Gastroesophageal sphincter (tissue), 4 donors: Measurements from ENCODE around the gene OBI1. TPM values are rescaled to one million over a fixed set of nuclear protein-coding genes. Genes with fewer than 3 reads are reported as not detected.
A peak's percentile ranks its signal among the peaks of the same experiment; 100 is the strongest.

Source experiments
- ATAC-seq: fragments of 150-250 bp; one replicate; pipeline ENCODE4 v1.9.1; 2016; ENCODE audit warnings: mild to moderate bottlenecking, moderate library complexity
- H3K27ac ChIP-seq, 4 donors: fragments of 200-600 bp; sonication (generic) in 3 of 4; 1 replicate in 3 of 4; 2 replicates in 1 of 4; pipeline ENCODE4 v1.5.1; 2016 to 2019
- H3K27me3 ChIP-seq: fragments of 200-600 bp; sonication (generic); one replicate; pipeline ENCODE4 v1.5.1; 2019
- H3K36me3 ChIP-seq, 2 donors: fragments of 200-600 bp; sonication (generic); one replicate each; pipeline ENCODE4 v1.5.1; 2019; ENCODE audit warnings: control low read depth in 1 of 2
- H3K4me1 ChIP-seq, 3 donors: fragments of 200-600 bp; sonication (generic); 1 replicate in 2 of 3; 2 replicates in 1 of 3; pipeline ENCODE4 v1.5.1; 2016 to 2019; ENCODE audit warnings: control low read depth in 2 of 3
- H3K4me3 ChIP-seq, 2 donors: fragments of 200-600 bp; sonication (generic); one replicate each; pipeline ENCODE4 v1.5.1; 2019; ENCODE audit warnings: mild to moderate bottlenecking in 1 of 2, moderate library complexity in 1 of 2
- H3K9me3 ChIP-seq, 3 donors: fragments of 200-600 bp; sonication (generic); one replicate each; pipeline ENCODE4 v1.5.1; 2017 to 2019; ENCODE audit warnings: control low read depth in 2 of 3
- EP300 ChIP-seq: sonication (generic); formaldehyde crosslinking; IDR thresholded peaks from one replicate; pipeline ENCODE4 v1.6.1; 2017; ENCODE audit warnings: antibody characterized with exemption, mild to moderate bottlenecking
- POLR2A ChIP-seq, 2 donors: fragments of 450-650 bp; IDR thresholded peaks; one replicate each; pipeline ENCODE4 v1.6.1; 2017; ENCODE audit warnings: antibody characterized with exemption in 2 of 2, mild to moderate bottlenecking in 2 of 2, moderate library complexity in 1 of 2
- POLR2AphosphoS5 ChIP-seq: sonication (generic); formaldehyde crosslinking; IDR thresholded peaks from one replicate; pipeline ENCODE4 v1.6.1; 2017; ENCODE audit warnings: antibody characterized with exemption
- WGBS, 2 donors: methylation state at CpG; one replicate each; pipeline ENCODE4 v1.1.5; 2018; ENCODE audit warnings: low coverage in 1 of 2; 5-methylcytosine and 5-hydroxymethylcytosine counted together
- total RNA-seq, 4 donors: library from RNA; depleted of rRNA; stranded (reverse); fragments of >200 nt; gene quantifications; one replicate each; pipeline ENCODE4 v1.1.0, GENCODE V29; 2016
- TF ChIP-seq, protein P1 (sequence below), 4 experiments: fragments of 200-600 bp in 2 of 4; fragments of 450-650 bp in 2 of 4; sonication (generic) in 1 of 4; IDR thresholded peaks; one replicate each; pipeline ENCODE4 v1.5.1; 2017 to 2019; ENCODE audit warnings: antibody characterized with exemption in 4 of 4, mild to moderate bottlenecking in 2 of 4, moderate library complexity in 2 of 4

OBI1 gene
- total RNA-seq, 4 donors from 2014 or later = 9.6 to 15.5 (median 10.7) TPM

DNA sequence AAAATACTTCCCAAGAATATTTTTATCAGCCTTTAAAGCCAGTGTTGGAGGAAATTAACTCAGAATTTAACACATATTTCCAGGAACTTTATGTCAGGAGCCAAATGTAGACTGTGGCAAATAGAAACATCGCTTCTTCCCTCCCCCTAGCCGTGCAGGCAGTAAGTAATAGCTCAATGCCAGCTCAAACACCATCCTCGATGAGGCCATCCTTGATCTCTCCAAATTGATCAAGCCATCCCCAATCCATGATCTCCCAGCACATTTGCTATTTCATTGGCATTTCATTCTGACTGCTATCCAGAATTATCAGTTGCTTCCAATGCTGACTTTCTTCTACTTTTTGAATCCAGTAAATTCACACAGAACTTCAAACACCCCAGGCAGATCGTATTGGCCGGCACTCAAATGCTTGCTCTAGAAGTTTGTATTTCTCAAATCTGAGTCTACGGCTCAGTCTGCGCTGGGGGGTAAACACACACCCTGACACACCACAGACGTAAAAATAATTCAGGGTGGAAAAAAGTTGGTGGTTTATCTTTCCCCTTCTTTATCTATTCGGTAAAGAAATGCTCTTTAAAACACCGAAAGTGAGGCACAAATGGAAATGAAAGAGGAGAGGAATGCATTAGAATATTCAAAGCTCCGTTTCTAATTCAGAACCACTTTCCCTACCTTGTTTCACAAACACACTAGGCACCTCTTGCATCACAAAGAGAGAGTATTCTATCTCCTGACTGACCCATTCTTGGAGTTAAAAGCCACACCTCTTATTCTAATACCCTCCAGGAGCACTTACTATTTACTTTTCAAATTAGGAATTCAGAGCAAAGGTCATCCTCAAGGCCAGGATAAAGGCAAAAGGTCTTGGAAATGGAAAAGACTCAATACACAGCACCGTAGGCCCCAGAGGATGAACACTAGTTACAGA, 991 bp downstream of the OBI1 start:
- peak overlapping the region; percentile 80 to 92 for H3K4me3 ChIP-seq
- no peaks in the 10 kb centered on the region for H3K9me3 ChIP-seq
- H3K27me3 ChIP-seq = no peaks in the 10 kb centered on the region
- H3K36me3 ChIP-seq = no peaks in the 10 kb centered on the region
- ATAC-seq = no peak
- H3K4me1 ChIP-seq = peaks cover 6 to 48% (median 10%) of the 10 kb centered on the region in 3 donors
- 10 to 12% methylated on average over 8 to 12 of the region's 12 CpGs for WGBS, 2 donors
- peak overlapping the region; percentile 39 to 84 (median 80) for H3K27ac ChIP-seq
- TF ChIP-seq, protein P1, sequence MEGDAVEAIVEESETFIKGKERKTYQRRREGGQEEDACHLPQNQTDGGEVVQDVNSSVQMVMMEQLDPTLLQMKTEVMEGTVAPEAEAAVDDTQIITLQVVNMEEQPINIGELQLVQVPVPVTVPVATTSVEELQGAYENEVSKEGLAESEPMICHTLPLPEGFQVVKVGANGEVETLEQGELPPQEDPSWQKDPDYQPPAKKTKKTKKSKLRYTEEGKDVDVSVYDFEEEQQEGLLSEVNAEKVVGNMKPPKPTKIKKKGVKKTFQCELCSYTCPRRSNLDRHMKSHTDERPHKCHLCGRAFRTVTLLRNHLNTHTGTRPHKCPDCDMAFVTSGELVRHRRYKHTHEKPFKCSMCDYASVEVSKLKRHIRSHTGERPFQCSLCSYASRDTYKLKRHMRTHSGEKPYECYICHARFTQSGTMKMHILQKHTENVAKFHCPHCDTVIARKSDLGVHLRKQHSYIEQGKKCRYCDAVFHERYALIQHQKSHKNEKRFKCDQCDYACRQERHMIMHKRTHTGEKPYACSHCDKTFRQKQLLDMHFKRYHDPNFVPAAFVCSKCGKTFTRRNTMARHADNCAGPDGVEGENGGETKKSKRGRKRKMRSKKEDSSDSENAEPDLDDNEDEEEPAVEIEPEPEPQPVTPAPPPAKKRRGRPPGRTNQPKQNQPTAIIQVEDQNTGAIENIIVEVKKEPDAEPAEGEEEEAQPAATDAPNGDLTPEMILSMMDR (IDR thresholded peaks at IDR 0.05) = no peak
- TF ChIP-seq EP300 = no peak
- no peak for TF ChIP-seq POLR2A (IDR thresholded peaks at IDR 0.05)

DNA sequence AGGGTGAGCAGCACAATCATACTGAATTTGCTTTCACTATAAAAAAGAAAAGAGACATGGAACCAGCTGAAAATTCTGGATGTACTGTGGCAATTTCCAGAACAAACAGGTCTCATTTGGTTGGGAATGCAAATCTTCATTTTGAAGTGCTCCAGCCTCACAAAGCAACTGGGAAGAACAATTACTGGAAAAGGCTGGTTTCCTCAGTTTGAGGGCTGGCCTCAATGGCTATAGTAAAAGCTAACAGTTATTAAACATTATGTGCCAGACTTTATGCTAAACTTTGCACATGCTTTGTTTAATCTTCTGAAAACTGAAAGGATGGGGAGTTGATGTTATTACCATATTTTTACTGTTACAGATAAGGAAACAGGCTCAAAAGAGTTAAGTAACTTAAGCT, 3.0 kb downstream of the OBI1 start:
- Histone ChIP-seq H3K27me3 (no peaks in the 10 kb centered on the region), H3K9me3 (no peaks in the 10 kb centered on the region), H3K27ac (no peak overlapping the region), H3K4me1 (peaks cover 6 to 54% (median 10%) of the 10 kb centered on the region in 3 donors), H3K4me3 (no peak overlapping the region), H3K36me3 (no peaks in the 10 kb centered on the region)
- TF ChIP-seq, protein P1 (IDR thresholded peaks at IDR 0.05) = no peak
- no peak for TF ChIP-seq POLR2A (IDR thresholded peaks at IDR 0.05)
- no peak for TF ChIP-seq POLR2AphosphoS5
- TF ChIP-seq EP300 = no peak
- no peak for ATAC-seq

DNA sequence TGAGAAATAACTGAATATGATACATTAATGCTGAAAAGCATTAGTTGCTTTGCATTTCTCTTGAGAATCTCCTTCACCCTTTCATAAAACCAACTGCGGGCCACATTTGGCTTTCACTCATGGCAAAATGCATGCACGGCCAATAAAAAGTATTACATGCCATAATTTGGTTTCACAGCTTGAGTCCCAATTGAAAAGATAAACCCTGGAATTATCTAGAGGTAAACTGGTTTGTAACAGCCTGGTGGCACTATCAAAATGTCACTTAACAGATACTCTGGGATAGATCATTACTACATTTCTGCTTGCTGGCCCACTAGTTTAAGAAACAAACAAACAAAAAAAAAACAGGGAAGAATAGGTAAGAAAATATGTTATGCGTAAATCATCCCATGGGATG, 3.9 kb downstream of the OBI1 start:
- 94 to 98% methylated on average over 3 of the region's 3 CpGs for WGBS, 2 donors
- Histone ChIP-seq H3K4me1 (peaks cover 6 to 51% (median 10%) of the 10 kb centered on the region in 3 donors), H3K27me3 (no peaks in the 10 kb centered on the region), H3K27ac (no peak overlapping the region), H3K36me3 (no peaks in the 10 kb centered on the region), H3K9me3 (no peaks in the 10 kb centered on the region), H3K4me3 (no peak overlapping the region)
- ATAC-seq = no peak
- TF ChIP-seq EP300 (no peak), POLR2AphosphoS5 (no peak), POLR2A (IDR thresholded peaks at IDR 0.05) (no peak)
- TF ChIP-seq, protein P1 (IDR thresholded peaks at IDR 0.05) = no peak

DNA sequence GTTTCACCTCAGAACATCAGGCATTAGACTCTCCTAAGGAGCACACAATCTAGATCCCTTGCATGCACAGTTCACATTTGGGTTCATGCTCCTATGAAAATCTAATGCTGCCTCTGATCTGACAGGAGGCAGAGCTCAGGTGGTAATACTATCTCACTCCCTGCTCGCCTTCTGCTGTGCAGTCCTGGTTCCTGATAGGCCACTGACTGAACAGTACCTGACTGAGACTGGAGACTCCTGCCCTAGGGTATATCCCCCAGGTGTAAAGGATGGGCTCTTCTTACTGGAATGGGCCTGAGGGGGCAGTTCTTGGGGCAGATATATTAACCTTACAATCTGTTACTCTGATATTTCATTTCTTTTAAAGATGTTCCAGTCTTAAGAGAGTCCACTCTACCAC, 6.3 kb downstream of the OBI1 start:
- Histone ChIP-seq H3K9me3 (no peaks in the 10 kb centered on the region), H3K36me3 (no peaks in the 10 kb centered on the region), H3K27ac (no peak overlapping the region), H3K4me1 (peaks cover 2 to 38% (median 3%) of the 10 kb centered on the region in 3 donors), H3K4me3 (no peak overlapping the region), H3K27me3 (no peaks in the 10 kb centered on the region)
- 89 to 100% methylated on average over 1 of the region's 1 CpG for WGBS, 2 donors
- no peak for ATAC-seq
- TF ChIP-seq POLR2A (IDR thresholded peaks at IDR 0.05) = no peak
- no peak for TF ChIP-seq EP300
- TF ChIP-seq POLR2AphosphoS5 = no peak
- TF ChIP-seq, protein P1 (IDR thresholded peaks at IDR 0.05) = no peak

DNA sequence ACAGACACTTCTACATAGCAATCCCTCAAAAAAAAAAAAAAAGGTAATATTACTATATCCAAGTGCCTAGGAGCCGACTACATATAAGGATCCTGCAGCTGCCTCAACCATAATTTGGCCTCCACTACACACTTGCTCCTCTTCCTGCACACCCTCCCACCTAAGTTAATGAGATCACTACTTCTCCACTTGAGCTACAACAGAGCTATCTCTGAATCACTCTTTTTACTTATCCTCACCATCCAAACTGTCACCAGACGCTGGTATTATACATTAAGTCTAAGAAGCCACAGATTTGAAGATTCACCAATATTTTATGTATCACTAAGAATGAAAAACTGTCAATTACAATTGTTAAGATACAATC, 8.3 kb downstream of the OBI1 start:
- TF ChIP-seq EP300 (no peak), POLR2A (IDR thresholded peaks at IDR 0.05) (no peak), POLR2AphosphoS5 (no peak)
- TF ChIP-seq, protein P1 (IDR thresholded peaks at IDR 0.05) = no peak
- WGBS, 2 donors = 84 to 87% methylated on average over 2 of the region's 2 CpGs
- Histone ChIP-seq H3K27me3 (no peaks in the 10 kb centered on the region), H3K4me1 (peaks cover 0 to 24% (median 0%) of the 10 kb centered on the region in 3 donors), H3K4me3 (no peak overlapping the region), H3K36me3 (no peaks in the 10 kb centered on the region), H3K9me3 (no peaks in the 10 kb centered on the region), H3K27ac (no peak overlapping the region)
- ATAC-seq = no peak
